Astrocyte (in vitro differentiated cells and primary cell): ENCODE measurements around the gene B4GALT4.

Experiments used
- EZH2 ChIP-seq: IDR thresholded peaks from 2 replicates; pipeline ENCODE4 v1.6.1; 2012; ENCODE audit warnings: mild to moderate bottlenecking, low read length, inconsistent platforms; ENCODE audit not compliant: insufficient read depth
- TF ChIP-seq, protein P1 (sequence below): IDR thresholded peaks from 2 replicates; pipeline ENCODE4 v1.5.1; 2011; ENCODE audit warnings: low read depth, mild to moderate bottlenecking, inconsistent platforms, low read length, moderate library complexity; ENCODE audit not compliant: insufficient read depth

DNA sequence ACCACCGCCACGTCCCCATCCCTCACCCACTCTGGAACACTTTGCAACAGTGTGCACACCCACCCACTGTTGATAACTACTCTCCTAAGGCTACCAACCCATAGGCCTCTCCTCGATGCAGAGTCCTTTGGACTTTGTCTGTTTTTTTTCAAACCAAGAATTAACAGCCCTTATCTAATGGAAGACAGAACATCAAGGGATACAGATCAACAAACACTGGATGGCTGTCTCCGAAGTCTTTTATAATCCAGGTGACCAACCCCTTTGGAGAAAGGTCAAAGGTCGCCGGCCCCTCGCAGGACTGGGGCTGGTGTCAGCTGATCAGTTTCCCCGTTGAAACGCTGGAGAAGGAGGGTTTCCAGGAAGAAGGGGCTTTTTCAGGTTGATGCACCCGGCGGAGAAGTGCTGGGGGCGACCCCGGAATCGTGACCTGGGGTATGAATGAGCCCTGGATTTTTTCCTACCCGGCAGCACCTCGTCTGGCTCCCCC, 532 bp downstream of the B4GALT4 start:
- TF ChIP-seq, protein P1, sequence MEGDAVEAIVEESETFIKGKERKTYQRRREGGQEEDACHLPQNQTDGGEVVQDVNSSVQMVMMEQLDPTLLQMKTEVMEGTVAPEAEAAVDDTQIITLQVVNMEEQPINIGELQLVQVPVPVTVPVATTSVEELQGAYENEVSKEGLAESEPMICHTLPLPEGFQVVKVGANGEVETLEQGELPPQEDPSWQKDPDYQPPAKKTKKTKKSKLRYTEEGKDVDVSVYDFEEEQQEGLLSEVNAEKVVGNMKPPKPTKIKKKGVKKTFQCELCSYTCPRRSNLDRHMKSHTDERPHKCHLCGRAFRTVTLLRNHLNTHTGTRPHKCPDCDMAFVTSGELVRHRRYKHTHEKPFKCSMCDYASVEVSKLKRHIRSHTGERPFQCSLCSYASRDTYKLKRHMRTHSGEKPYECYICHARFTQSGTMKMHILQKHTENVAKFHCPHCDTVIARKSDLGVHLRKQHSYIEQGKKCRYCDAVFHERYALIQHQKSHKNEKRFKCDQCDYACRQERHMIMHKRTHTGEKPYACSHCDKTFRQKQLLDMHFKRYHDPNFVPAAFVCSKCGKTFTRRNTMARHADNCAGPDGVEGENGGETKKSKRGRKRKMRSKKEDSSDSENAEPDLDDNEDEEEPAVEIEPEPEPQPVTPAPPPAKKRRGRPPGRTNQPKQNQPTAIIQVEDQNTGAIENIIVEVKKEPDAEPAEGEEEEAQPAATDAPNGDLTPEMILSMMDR, result no peak
- no peak for TF ChIP-seq EZH2
